ENCODE measurements around the gene ZNF655.

The ZNF655 gene

DNA sequence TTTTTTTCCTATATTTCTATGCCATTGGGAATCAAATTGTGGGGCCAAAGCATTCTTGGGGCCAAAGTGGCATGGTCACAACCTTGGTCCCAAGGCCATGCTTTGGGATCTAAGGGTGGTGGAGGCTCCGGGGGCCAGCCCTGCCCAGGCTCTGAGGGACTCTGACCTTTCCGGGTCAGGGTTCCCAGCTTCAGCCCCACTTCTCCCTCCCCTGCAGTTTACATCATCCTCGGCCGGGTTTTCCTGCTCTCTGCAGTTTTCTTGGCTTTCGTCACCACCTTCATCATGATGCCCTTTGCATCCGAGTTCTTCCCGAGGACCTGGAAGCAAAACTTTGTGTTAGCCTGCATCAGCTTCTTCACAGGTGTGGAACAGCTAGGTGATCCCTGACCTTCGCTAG lies 48.1 kb downstream of the ZNF655 start:
- DNase-seq (ENCODE audit: low read depth) = no peak

DNA sequence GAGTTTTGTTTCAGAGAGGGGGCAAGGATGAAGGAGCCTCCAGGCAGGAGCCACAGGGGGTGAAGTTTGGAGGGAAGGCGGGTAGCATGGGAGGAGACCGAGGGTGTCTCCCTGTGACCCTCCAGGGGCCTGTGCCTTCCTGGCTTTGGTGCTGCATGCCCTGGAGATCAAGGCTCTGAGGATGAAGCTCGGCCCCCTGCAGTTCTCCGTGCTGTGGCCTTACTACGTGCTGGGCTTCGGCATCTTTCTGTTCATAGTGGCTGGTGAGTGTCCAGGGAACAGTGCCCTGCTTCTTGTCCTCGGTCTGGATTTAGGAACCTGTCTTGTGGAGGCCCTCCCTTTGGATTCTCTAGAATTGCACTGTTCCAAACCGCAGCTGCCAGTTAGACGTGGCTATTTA lies 49.1 kb downstream of the ZNF655 start:
- DNase-seq (ENCODE audit: low read depth) = no peak

DNA sequence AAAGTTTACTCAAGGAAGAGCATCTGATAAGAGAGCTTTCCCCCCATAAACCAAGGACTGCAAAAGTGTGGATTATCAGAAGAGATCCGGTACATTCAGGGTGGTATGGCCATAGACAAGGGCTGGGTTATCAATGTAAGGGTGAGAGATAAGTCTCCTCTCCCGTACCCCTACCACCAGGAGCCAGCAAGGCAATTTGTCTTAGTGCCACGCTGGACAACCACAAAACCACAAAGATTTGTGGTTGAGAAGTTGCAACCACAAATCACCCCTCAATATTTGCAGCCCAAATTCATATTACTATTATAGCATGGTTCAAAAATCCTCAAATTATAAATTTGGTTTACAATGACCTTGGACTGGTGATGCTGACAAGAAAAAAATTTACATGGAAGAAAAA lies 56.1 kb downstream of the ZNF655 start:
- DNase-seq (ENCODE audit: low read depth) = no peak

DNA sequence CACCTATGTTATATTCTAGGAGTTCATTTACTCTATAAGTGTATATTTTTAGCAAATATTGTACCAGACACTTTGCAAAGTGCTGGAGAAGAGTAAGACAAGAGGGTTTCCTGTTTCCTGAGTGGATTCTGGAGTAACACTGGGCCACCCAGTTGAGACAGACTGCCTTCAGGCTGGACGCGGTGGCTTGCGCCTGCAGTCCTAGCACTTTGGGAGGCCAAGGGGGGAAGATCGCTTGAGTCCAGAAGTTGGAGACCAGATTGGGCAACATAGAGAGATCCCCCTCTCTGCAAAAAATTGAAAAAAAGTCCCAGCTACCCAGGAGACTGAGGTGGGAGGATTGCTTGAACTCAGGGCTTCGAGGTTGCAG lies 57.5 kb downstream of the ZNF655 start:
- DNase-seq (ENCODE audit: low read depth) = no peak

DNA sequence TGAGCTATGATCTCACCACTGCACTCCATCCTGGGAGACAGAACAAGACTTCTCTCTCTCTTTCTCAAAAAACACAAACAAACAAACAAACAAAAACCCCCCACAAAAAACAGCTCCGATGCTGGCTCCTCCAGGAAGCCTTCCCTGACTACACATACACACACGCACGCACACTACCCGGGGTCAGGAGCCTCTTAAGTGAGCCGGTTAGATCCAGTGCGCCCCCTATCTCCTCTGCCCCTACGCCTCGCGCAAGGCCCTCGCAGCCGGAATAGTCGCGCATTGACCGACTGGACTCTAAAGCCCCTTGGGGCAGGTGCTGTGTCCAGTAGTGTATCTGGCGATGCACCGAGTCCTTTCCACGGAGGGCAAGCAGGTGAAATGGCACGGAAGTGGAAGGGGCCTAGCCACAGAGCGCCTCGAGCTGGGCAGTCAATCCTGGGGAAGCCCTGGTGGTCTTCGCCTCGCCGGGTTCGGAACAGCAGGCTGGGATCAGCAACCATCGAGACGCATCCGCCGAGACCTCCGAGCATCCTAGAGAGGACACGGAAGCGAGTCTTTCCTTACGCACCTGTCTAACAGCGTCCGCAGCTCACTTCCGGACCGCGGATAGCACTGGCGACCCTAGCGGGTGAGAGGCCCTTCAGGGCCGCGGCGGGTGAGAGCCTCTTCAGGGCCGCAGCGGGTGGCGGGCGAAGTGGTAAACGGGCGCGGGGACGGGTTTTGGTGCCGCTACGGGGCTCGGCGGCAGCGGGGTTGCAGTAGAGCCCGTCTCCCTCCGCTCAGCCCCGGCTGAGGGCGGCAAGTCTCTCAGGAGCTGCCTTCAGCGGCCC lies 58.1 kb downstream of the ZNF655 start, which contains the start of gene ZSCAN25:
TSS of gene ZSCAN25 (plus strand) at position 588 of the 833 bp plus-strand sequence. CDS start 2,661 bp downstream, outside the sequence.
- DNase-seq (ENCODE audit: low read depth) = peak; percentile 74

DNA sequence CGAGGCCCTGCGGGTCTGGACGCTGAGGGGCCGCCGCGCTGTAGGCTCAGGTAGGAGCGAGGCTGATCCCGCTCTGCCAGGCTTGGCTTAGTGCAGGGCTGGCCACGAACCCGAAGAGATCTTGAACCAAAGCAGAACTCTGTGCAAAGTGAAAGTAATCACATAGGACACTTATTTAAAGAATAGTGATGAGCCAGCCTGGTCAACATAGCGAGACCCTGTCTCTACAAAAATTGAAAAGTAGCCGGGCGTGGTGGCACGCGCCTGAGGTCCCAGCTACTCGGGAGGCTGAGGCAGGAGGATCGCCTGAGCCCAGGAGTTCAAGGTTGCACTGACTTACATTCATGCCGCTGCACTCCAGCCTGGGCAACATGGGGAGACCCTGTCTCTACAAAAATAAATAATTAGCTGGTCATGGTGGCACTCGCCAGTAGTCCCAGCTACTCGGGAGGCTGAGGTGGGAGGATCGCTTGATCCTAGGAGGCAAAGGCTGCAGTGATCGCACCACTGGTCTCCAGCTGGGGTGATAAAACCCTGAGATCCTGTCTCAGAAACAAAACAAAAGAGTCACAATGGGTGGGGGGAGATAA lies 58.8 kb downstream of the ZNF655 start:
- DNase-seq (ENCODE audit: low read depth) = no peak

DNA sequence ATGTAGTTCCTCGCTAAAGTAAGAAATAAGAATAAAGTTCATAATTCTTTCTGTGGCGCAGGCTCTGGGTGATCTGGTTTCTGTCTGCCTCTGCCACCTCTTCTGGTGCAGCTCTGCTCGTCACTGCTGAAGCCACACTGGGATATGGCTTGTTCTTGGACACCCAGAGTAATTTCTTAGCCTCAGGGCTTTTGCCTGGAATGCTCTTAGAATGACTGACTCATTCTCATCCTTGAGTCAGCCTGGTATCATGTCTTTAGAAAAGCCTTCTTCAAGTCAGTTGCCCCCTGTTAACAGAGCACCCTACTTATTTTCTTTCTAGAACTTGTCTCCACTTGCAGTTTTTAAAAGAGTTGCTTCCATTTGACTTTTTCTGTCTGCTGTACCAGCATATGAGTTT lies 60.3 kb downstream of the ZNF655 start:
- no peak for DNase-seq (ENCODE audit: low read depth)

DNA sequence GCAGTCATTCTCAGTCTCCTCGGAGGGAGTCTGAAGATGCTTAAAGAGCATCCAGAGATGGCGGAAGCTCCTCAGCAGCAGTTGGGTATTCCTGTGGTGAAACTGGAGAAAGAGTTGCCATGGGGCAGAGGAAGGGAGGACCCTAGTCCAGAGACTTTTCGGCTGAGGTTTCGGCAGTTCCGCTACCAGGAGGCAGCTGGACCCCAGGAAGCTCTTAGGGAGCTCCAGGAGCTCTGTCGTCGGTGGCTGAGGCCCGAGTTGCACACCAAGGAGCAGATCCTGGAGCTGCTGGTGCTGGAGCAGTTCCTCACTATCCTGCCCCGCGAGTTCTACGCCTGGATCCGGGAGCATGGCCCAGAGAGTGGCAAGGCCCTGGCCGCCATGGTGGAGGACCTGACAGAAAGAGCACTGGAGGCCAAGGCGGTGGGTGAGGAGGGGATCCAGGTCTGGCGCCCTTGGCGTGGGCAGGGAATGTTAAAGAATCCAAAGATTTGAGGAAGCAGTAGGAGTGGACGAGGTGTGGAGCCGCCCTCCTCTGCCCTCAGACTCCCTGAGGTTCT lies 61.2 kb downstream of the ZNF655 start:
- no peak for DNase-seq (ENCODE audit: low read depth)

DNA sequence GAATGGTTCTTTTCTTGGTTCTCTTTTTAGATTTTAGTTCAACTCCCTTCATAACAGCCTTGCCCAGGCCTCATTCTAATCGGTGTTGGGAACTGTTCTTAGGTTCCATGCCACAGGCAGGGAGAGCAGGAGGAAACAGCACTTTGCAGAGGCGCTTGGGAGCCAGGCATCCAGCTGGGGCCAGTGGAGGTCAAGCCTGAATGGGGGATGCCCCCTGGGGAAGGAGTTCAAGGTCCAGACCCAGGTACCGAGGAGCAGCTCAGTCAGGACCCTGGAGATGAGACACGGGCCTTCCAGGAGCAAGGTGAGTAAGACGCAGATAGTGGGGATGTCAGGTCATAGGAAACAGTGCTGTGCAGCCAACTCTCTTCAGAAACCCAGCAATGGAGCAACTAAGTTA lies 62.8 kb downstream of the ZNF655 start:
- no peak for DNase-seq (ENCODE audit: low read depth)

DNA sequence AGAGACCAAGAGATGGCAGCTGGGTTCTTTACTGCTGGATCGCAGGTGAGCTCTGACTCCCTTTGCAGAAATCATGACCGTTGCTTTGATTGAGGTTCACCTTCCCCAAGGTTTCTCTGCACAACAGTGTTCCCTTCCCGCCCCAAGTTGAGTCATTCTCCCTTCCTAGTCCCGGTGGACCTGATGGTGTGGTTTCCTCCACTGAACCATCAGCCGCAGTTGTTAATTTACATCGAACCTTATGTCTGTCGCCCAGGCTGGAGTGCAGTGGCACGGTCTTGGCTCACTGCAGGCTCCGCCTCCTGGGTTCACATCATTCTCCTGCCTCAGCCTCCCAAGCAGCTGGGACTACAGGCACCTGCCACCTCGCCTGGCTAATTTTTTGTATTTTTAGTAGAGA lies 64.2 kb downstream of the ZNF655 start:
- DNase-seq (ENCODE audit: low read depth) = no peak

DNA sequence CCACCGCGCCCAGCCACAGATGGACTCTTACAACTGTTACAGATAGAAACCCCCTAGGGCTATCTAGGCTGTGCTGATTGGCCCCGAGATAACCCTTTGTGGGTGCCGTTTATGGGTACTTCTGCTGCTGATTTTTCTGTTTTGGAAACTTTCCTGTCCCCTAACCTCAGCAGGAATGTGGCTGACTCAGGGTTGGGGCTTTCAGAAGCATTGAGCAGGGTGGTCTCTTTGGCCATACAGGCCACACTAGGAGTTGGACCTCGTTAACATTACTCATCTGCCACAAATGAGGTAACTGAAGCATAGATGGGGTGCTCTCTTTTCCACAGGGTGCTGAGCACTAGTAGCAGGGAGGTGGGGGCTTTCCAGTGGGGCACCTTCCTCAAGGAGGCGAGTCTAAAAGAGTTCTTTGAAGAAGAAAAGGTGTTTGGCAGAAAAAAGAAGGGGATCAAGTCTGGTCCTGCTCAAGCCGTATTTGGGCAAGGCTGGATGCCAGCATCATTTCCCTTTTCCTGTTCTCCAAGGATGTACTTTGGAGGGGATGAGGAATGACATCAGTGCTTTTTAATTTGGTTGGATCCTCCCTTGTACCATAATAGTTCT lies 64.8 kb downstream of the ZNF655 start:
- DNase-seq (ENCODE audit: low read depth) = no peak

DNA sequence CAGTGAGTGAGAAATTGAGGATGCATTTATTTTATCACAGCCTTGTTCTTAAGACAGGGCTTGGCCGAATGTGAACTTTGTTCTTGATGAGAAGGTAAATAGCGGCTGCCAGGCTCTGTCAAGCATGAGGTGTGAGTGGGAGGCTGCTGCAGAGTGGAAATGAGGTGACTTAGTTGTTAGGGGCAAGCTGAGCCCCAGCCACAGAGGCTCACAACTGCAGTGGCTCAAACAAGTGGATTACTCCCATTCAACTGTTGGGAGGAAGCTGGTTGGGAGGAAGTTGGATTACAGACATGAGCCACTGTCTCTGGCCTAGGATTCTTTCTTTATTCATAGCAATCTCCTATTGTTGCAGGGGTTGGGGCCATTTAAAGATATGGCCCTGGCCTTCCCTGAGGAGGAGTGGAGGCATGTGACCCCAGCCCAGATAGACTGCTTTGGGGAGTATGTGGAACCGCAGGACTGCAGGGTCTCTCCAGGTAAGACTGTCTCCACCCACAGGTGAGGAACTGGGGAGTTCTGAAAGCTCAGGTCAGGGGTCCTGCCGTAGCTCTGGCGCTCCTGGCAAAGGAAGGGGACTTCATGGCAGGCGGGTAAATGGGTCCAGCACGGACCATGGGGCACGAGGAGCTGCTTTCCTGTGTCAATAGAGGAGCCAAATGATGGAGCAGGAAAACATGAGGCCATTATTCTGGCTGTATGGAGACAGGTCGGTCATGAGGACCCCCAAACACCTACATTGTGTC lies 65.4 kb downstream of the ZNF655 start:
- no peak for DNase-seq (ENCODE audit: low read depth)

DNA sequence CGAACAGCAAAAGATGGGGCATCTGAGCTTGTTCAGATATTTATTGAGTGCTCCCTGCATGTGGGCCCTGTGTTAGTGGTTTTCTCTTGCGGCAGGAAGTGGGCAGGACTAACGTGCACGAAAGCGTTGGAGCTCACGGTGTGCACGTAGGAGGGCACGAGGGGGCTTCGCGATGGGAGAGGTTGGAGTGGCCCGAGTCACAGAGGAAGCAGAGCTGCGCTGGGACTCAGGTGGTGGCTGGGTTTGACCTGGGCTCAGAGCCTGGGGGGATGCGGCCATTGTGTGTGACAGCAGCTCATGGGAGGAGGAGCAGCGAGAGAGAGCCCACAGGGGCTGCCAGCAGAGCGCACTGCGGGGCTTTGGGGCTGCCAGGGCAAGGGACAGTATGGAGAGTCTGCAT lies 66.0 kb downstream of the ZNF655 start:
- peak; percentile 29 for DNase-seq (ENCODE audit: low read depth)

DNA sequence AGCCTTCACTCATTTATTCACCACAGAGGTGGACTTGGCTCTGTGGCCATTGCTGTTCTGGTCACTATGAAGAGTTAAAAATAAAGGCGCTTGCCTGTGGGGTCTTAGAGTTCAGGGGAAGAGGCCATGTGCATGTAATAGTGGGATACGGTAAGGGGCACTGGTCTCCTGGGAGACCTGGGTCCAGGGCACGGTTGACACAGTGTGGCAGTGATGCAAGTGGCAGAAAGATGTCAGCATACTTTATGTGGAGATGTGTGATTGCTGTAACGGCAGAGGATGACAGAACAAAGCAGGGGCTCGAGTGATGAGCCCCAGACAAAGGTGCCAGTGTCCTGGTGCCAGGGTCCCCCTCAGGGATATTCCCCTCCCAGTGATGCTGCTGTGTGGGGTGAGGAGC lies 66.9 kb downstream of the ZNF655 start:
- no peak for DNase-seq (ENCODE audit: low read depth)

DNA sequence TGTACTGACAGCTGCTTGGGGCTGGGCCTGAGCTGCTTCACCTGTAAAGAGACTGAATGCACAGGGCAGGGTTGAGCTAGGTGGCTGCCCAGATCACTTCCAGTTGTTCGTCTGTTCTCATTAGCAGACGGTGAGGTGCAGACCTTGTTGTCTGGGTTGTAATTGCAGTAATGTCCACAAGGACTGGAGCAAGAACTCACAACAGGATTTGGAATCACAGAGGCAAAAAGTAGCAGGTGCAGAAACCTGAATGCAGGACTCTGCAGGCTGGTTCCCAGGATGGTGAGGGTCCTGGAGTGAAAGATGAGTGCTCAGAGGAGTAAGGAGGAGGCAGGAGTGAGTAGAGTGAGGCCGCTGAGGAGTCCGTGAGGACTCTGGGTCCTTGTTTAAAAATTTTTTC lies 67.5 kb downstream of the ZNF655 start:
- DNase-seq (ENCODE audit: low read depth) = no peak

Measured in activated T-helper 9 cell treated with anti-CD3 and anti-CD28 coated beads, Interleukin-2, amount 50 U/mL, for 16 hours (primary cell).